CD4-positive, alpha-beta T cell treated with Interleukin-6 at 100 ng/mL for 8 hours (primary cell): ENCODE measurements around the gene DDIT3.
"Not testable (repeated sequence)": the region's sequence is repeated elsewhere in the genome, so short reads cannot be mapped to it uniquely, and the experiment has no call there.

ENCODE experiments used
- DNase-seq: peaks from one replicate; pipeline ENCODE4 v3.0.0-alpha.2; 2020; ENCODE audit warnings: mixed read lengths, low spot score

The DDIT3 gene, protein sequence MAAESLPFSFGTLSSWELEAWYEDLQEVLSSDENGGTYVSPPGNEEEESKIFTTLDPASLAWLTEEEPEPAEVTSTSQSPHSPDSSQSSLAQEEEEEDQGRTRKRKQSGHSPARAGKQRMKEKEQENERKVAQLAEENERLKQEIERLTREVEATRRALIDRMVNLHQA

DNA sequence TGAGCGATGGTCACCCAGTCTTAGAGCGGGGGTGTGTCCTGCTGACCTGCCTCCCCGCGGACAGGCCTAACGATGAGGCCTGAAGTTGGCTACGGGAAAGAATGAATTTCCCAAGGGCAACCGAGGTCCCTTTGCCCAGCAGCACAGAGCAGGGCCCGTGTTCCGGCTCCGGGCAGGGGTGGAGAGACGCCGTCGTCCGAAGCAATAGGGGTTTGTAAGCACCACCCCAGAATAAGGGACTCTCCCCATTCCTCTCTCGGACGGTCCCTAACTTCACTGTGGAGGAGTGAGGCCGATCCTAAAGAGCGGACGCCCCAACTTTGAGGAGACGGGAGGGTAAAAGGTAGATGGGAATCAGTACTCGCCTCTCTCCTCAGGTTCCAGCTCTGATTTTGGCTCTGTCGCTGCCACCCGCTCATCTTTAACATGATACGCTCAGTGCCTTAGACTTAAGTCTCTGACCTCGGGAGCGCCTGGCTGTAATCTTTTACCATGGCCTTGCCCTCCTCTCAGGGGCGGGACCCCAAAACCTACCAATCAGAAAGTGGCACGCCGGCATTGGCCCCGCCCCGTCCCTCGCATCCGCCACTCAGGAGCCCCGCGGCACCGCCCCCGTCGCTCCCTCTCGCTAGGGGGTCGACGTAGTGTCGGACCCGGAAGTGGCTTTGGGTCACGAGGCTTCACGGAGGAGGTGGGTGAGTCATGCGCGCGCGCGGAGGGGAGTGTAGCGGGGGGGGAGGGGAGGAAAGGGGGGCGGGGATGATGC, at the start of gene DDIT3:
Gene DDIT3 (minus strand): TSS at position 462 of the 766 bp plus-strand sequence. CDS start 3,108 bp downstream, outside the sequence.
- DNase-seq = peak; percentile 100

DNA sequence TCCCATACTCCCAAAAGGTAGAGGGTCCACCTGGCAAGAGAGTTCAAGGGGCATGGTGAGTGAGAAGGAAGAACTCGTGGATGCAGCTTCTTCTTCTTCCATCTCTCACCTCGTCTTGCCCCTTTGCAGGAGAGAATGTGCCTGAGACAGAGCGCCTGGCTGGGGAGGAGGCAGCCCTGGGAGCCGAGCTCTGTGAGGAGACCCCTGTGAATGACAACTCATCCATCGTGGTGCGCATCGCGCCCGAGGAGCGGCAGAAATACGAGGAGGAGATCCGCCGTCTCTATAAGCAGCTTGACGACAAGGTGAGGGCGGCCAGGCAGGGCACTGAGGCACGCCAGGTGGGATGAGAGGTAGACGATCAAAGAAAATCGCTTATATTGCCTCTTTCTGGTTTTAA, 49.5 kb upstream of the DDIT3 start:
- DNase-seq = no peak

DNA sequence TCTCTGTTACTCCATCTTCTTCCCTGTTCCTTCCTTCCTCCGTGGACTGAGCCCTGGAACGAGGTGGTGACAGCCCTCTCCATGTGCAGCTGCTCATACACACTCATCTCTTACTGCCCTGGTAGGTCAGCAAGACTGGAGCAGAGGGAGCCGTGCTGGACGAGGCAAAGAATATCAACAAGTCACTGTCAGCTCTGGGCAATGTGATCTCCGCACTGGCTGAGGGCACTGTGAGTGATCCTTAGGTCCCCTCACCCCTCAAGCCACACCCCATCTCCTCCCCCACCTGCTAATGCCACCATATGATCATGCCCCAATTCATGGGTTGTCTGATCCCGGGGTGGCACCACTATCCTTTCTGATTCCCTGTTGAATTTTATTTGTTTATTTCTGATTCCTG, 48.5 kb upstream of the DDIT3 start:
- DNase-seq = no peak

DNA sequence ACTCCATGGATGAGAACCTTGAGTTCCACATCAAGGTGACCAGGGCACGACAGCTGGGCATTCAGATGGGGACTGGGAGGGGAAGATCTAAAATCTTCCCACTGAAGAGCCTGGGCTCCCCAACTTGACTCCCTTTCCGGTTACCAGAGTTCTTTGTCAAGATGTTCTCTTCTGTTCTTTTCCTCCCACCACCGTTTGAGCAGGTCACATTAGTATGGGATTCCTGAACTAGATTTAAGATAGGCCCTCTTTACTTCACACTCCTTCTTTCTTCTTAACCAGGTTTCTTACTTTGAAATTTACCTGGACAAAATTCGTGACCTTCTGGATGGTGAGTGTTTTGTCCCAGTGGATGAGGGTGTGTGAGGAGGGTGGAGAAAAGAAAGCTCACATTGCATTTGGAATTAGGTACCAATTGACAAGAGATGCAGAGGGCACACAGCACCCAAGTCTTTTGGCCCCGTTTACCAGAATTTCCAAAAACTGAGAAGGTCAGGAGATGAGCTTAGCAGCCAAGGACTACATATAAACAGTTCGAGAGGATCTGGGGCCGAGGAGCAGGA, 43.9 kb upstream of the DDIT3 start:
- no peak for DNase-seq

DNA sequence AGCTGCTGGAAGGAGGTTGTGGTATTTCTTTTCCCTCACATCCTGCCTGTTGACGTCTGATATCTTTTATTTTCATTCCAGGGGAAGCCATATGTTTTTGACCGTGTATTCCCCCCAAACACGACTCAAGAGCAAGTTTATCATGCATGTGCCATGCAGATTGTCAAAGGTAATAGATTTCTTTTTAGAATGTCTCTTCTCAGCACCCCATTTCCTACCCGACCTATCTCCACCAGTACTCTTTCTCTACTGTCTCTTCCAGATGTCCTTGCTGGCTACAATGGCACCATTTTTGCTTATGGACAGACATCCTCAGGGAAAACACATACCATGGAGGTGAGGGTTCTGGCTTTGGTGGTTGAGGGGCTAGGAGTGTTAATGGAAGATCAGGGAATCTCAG, 43.0 kb upstream of the DDIT3 start:
- no peak for DNase-seq

DNA sequence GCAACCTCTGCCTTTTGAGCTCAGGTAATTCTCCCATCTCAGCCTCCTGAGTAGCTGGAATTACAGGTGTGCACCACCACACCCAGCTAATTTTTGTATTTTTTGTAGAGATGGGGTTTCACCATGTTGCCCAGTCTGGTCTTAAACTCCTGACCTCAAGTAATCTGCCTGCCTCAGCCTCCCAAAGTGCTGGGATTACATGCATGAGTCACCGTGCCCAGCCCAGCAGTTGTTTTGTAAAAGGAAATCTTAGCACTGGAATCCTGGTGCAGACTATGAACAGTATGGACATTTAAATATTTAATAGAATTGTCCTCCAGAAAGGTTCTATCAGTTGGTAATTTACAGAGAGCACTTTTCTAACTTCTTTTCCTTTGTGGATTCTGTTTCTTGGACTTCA, 40.8 kb upstream of the DDIT3 start:
- DNase-seq = not testable (repeated sequence)

DNA sequence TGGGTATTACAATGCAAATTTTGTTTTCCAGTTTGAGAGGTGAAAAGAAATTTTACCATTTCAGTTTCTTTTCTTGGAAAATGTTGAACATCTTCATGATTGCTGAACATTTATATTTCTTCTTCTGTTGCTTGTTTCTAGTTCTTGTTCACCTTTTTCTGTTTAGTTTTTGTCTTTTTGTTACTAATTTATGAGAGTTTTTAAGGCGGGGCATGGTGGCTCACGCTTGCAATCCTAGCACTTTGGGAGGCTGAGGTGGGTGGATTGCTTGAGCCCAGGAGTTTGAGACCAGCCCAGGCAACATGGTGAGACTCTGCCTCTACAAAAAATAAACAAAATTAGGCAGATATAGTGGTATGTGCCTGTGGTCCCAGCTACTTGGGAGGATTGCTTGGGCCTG, 40.2 kb upstream of the DDIT3 start:
- no peak for DNase-seq

DNA sequence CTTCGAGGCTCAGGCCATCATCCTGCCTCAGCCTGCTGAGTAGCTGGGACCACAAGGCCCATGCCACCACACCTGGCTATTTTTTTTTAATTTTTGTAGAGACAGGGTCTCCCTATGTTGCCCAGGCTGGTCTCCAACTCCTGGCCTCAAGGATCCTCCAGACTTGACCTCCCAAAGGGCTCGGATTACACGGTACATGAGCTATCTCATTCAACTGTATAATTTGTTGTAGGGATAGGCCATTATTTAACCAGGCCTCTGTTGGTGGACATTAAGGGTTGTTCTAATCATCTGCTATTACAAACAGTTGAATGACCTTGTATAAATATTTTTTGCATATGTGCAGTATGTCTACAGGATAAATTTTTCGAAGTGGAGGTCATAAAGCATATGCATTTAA, 38.5 kb upstream of the DDIT3 start:
- DNase-seq = no peak

DNA sequence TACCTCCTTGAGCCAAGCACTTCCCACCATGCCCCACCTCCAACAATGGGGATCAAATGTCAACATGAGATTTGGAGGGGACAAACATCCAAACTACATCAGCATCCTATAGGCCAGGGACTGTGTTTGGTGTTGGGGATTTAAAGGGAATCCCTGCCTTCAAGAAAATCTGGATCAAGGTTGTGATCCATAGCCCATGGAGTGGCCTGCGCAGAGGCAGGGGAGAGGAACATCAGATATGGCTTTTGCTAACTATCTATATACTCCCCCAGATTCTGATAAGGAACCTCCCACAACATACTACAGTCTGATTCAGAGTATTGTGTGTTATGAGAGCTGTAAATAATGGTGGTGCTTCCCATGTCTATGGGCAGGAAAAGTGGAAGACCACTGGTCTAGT, 34.6 kb upstream of the DDIT3 start:
- no peak for DNase-seq

DNA sequence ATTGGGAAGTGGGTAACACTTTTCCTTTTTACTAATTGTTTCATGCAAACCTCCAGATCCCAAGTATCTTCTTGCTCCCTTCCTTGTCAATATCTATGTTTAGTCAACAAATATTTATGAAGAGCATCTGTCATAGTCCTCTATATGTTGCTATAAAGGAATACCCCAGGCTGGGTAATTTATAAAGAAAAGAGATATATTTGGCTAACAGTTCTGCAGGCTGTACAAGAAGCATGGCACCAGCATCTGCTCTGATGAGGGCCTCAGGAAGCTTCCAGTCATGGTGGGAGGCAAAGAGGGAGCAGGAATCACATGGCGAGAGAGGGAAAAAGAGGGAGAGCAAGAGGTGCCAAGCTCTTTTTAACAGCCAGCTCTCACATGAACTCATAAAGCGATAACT, 34.1 kb upstream of the DDIT3 start:
- no peak for DNase-seq

DNA sequence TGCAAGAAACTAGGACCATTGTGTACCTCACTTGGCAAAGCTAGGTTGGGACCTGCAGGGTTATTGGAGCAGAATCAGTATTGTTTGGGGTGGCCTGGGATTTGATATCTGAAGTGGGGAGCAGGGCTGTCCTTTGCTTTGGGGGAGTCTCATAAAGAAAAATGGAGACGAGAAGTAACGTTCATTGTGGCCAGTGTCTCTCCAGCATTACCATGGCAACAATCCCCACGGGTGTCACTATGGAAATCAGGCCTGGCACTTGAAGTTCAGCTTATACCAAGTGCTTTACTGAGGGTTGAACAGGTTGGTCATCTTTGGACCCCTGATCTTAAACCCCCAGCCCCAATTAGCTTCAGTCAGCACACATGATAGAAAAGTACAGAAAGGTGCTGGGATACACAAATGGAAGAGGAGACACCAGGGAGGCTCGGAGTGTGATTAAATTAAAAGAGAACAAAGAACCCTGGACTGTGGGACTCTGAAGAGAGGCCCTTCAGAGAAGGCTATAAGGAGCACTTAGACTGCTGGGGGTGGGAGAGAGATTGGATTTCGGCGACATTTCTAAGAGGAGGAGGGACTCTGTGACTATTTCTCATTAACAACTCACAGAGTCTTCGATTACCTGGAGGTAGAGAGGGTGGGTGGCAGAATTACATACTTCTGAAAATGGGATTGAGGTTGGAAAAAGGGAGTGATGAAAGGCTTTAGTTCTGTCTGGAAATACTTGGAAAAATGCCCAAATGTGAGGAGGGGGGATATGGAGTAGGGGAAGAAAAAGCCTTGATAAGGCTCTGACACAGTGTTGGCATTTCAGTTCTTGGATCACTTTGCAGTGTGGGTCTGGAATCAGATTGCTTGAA, 33.3 kb upstream of the DDIT3 start:
- no peak for DNase-seq

DNA sequence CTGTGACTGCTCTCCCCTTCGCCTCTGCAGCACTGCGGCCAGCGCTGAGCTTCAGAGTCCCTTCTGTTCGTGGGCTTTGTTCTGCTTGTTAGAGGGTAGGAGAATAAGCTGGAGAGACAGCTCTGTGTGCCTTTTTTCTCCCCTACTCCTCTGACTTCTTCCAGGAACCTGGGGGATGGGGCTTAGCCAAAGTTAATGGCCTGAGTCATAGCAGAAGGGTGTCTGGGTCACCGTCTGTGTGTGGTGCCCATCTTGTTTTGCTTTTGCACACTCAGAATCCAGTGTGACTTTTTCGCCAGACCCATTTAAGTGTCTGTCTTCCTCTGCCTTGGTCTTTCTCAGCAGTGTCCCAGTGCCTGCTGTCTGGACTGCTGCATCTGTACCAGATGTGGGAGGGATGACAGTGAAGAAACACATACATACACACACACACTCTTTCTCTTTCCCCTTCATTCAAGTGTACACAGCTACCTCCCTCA, 32.6 kb upstream of the DDIT3 start:
- DNase-seq = no peak

DNA sequence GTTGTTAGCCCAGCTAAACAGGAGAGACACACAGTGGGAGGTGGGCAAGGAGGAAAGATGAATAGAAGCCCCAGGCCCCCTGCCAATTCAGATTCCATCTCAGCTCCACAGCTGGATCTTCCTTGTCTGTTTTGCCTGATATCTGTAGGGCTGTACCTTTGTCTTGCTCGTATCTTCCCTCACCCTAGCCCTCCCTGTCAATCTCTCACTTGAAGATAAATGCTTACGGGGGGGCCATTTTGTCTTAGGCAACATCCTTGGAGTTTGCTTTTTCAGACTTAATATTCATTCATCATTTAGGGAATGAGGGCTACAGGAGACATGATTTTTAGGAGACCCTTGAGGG, 32.0 kb upstream of the DDIT3 start:
- DNase-seq = no peak

DNA sequence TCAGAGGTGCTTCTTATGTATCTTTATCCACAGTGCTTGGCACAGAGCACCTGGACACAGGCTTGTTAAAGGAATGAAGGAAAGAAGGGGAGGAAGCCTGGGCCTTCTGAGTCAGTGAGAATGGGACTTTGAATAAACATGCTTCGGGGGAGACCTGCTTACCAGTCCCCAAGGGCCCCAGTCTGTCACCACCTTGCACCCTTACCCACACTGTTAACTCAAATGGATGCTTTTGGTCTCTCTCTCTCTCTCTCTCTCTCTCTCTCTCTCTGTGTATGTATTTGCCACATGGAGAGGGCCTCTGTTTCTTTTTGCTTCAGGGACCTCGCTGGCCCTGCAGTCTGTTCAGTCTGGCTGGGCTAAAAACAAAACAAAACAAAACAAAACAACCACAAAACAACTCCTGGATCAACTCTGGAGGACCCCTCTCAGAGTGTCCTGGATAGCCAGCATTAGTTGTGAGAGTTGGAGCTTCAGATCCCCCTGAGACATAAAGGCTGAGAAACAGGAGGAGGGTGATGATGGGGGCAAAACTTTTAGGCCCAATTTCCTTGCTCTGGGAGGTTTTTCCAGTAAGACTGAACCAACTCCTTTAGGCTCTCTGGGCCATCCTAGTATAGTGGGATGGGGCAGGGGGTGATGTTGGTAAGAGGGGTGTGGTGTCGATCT, 31.5 kb upstream of the DDIT3 start:
- no peak for DNase-seq

DNA sequence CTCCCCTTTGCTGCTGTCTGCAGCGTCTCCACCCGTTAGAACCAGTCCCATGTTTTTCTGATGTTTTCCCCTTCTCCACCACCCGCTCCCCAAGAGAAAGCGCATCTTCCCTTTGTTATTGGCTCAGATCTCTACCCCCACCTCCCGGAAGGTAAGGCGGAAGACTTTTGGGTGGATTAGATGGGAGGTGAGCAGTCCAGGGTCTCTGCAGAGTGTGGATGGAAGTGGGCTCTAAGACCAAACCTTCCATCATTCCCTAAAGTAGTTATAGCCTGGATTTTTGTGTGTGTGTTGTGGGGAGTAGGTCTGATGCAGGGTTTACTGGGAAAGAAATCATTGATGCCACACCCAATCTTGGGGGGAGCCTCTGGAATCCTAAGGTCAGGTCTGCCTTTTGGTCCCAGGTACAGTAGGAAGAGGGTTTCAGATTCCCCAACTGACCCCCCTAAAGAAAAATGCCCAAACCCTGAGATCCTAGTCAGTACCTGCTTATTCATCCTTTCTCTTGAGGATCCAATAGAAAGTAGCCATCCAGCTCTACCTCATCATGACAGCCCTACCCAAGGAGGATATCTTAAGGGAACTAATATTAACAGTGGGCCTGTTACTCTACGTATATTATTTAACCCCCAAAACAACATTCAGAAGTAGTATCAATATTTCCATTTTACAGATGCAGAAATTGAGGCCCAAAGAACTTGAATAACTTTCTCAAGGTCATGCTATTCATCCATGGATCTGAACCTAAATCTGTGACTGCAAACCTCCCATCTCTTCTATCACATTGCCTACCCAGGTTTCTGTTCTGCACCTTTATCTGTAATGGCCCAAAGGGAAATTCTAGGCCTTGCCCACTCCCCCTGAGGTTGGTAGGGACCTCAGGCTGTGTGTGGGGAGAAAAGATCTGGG, 30.6 kb upstream of the DDIT3 start:
- no peak for DNase-seq

DNA sequence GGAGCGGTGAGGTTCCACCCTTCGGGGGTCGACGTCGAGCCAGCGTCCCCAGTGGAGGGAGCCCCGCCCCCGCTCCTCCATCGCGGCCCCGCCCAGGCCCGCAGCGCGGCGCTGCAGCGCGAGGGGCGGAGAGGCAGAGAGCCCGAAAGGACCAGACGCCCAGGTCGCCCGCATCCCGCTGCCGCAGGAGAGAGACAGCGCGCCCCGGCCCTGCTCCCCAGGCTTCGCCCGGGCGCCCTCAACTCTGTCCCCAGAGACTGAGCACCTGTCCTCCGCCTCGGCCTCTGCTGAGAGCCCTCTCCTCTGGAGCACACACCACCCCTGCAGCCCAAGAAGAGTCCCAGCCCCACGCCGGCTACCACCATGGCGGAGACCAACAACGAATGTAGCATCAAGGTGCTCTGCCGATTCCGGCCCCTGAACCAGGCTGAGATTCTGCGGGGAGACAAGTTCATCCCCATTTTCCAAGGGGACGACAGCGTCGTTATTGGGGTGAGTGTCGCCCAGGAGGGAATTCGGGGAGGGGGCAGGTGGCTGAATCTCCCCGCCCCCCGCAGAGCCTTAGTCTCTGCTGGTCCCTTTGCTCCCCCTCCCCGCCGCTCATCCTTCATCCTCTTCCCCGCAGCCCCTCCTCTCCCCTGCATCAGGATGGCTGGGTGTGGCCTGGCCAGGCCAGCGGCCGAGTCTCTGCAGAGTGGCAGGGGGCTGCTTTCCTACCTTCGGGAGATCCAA, 29.8 kb upstream of the DDIT3 start, which contains the start of gene KIF5A:
Gene KIF5A (plus strand): TSS at position 136 of the 732 bp plus-strand sequence. CDS start 228 bp downstream, at position 364.
- DNase-seq = peak; percentile 34

DNA sequence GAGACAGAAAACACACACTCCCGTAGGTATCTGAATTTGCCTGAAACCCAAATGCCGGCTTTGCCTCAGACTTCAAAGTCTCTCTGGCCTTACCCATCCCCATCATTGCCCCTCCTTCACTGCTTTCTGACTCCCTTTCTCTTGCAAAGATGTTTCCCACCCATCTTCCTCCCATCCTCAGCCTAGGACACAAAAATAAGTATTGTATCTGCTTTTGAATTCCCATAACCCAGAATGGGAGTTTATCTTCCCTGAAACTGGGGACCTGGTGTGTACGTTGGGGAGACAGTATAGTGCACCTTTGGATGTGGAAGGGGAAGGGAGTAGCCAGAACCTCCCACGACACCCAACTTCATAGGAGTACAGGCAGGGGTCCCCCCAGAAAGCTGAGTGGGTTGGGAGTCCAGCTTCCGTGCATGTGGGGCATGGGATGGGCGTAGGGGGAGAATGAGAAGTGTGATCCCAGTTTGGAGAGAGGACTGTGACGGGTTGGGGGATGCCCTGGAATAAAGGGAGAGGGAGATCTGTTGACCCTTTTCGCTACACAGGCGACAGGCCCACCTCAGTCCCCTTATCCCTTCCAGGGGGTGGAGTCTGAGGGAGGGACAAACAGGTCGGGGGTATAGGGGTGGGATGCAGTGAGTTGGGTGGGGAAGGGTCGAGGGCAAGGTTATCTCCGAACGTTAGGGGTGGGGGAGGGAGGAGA, 29.0 kb upstream of the DDIT3 start:
- DNase-seq = no peak

DNA sequence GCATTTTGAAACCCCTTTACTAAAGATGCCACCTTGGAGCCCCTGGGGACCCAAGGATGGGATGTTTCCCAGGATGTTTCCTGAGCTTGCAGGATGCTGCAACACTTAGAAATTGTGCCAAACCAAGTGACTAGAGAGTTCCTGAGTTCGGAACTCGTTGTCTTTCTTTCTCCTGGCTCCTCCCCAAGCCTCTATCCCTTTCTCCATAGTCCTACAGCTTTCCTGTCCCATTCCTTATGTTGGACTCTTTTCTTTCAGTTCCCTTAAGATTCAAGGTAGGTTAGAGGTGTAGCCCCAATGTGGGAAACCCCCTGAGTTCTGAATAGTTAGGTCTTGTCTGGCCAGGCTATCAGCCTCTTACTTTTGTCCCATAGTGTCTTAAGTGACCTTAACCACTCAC, 28.2 kb upstream of the DDIT3 start:
- no peak for DNase-seq

DNA sequence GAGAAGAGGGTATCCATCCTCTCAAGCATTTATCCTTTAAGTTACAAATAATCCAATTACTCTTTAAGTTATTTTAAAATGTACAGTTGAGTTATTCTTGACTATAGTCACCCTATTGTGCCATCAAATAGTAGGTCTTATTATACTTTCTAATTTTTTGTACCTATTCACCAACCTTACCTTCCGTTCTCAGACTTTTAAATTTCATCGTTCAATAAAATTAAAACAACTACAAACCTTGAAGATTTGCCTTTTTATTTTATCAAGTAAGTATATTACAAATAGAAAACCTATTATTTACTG, 27.6 kb upstream of the DDIT3 start:
- DNase-seq = no peak
